Liver (tissue), 3 donors: ENCODE results near the gene DNAH2.

Experiments
- ATF3 ChIP-seq: IDR thresholded peaks from 2 replicates; pipeline ENCODE4 v1.6.1; 2016; ENCODE audit warnings: antibody characterized with exemption
- CTCF ChIP-seq: fragments of 150-350 bp; IDR thresholded peaks from 2 replicates; pipeline ENCODE4 v1.5.1; 2017; ENCODE audit warnings: improper control_type of control experiment, low read depth, low read length; ENCODE audit not compliant: missing input control
- HNF4A ChIP-seq, 2 donors: conservative IDR thresholded peaks; 2 replicates each; pipeline ENCODE4 v1.6.1; 2016; ENCODE audit warnings: antibody characterized with exemption in 2 of 2, mild to moderate bottlenecking in 2 of 2
- REST ChIP-seq: IDR thresholded peaks from 2 replicates; pipeline ENCODE4 v1.6.1; 2016; ENCODE audit warnings: antibody characterized with exemption, mild to moderate bottlenecking
- SP1 ChIP-seq: IDR thresholded peaks from 2 replicates; pipeline ENCODE4 v1.6.1; 2018; ENCODE audit warnings: antibody characterized with exemption, mild to moderate bottlenecking
- TAF1 ChIP-seq: conservative IDR thresholded peaks from 2 replicates; pipeline ENCODE4 v1.6.1; 2016; ENCODE audit warnings: antibody characterized with exemption, mild to moderate bottlenecking
- YY1 ChIP-seq: IDR thresholded peaks from 2 replicates; pipeline ENCODE4 v1.6.1; 2016; ENCODE audit warnings: antibody characterized with exemption, mild to moderate bottlenecking
- ZBTB33 ChIP-seq: IDR thresholded peaks from 2 replicates; pipeline ENCODE4 v1.6.1; 2016; ENCODE audit warnings: antibody characterized with exemption
- TF ChIP-seq, protein P1 (sequence below): IDR thresholded peaks from 2 replicates; pipeline ENCODE4 v1.6.1; 2016; ENCODE audit warnings: antibody characterized with exemption
- donor health status: healthy.
- donor health status: healthy.

DNA sequence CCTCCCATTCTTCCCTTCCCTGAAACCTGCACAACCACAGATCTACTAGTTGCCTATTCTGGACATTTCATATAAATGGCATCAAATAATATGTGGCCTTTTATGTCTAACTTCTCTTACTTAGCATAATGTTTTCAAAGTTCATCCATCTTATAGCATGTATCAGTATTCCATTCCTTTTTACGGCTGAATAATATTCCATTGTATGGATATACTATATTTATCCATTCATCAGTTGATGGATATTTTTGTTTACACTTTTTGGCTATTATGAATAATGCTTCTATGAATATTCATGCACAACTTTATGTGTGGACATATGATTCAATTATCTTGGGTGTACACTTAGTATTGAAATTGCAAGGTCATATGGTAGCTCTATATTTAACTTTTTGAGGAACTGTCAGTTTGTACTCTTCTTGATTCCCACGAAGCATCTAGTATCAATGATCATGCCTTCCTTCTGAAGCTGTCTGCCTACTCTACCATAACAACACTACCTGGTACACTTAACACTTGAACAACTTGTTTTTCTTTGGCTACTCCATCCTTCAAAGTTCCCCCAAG is 158.3 kb downstream of the DNAH2 start:
- TF ChIP-seq REST (no peak), CTCF (no peak), HNF4A (conservative IDR thresholded peaks at IDR 0.05) (no peak), TAF1 (no peak), SP1 (no peak), ZBTB33 (no peak), ATF3 (no peak), YY1 (no peak)
- TF ChIP-seq, protein P1, sequence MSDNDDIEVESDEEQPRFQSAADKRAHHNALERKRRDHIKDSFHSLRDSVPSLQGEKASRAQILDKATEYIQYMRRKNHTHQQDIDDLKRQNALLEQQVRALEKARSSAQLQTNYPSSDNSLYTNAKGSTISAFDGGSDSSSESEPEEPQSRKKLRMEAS, result no peak
